Ramos (cell line): ENCODE results near the gene TSC1.

Experiments used
- in situ Hi-C: fragments of 300-500 bp; cut with MboI; formaldehyde crosslinking; loops from one replicate; pipeline ENCODE4 v1.14.3; 2022; ENCODE audit warnings: low sequenced_read_pairs; ENCODE audit not compliant: unreplicated experiment

The TSC1 gene

GRCh38 chr9:132873403-132873802, 71.0 kb downstream of the TSC1 start:
- in situ Hi-C loops, result no loop called here

- in situ Hi-C loops, result no loop called here
These were observed 75.2 kb downstream of the TSC1 start for GRCh38 chr9:132869266-132869665.

GRCh38 chr9:132866898-132867297, 77.5 kb downstream of the TSC1 start:
- in situ Hi-C loops, result no loop called here

GRCh38 chr9:132864691-132865090, 79.7 kb downstream of the TSC1 start:
- in situ Hi-C loops, result no loop called here

GRCh38 chr9:132864277-132864676, 80.1 kb downstream of the TSC1 start:
- in situ Hi-C loops, result no loop called here

GRCh38 chr9:132863096-132863495, 81.3 kb downstream of the TSC1 start:
- in situ Hi-C loops, result no loop called here

GRCh38 chr9:132862533-132862932, 81.9 kb downstream of the TSC1 start:
- in situ Hi-C loops, result no loop called here

- in situ Hi-C loops, result no loop called here
These were observed 82.8 kb downstream of the TSC1 start for GRCh38 chr9:132861666-132862065.

GRCh38 chr9:132858751-132859150, 85.7 kb downstream of the TSC1 start:
- in situ Hi-C loops, result no loop called here

- in situ Hi-C loops, result no loop called here
These were observed 86.6 kb downstream of the TSC1 start for GRCh38 chr9:132857616-132858342.

- in situ Hi-C loops, result no loop called here
These were observed 87.4 kb downstream of the TSC1 start for GRCh38 chr9:132857031-132857430.

- in situ Hi-C loops, result no loop called here
These were observed 88.5 kb downstream of the TSC1 start for GRCh38 chr9:132855904-132856303.

- in situ Hi-C loops, result no loop called here
These were observed 89.6 kb downstream of the TSC1 start for GRCh38 chr9:132854832-132855231.

- in situ Hi-C loops, result no loop called here
These were observed 90.9 kb downstream of the TSC1 start for GRCh38 chr9:132853482-132853881.

GRCh38 chr9:132849185-132849706, 95.2 kb downstream of the TSC1 start:
- in situ Hi-C loops, result no loop called here

GRCh38 chr9:132846918-132847515, 97.4 kb downstream of the TSC1 start:
- in situ Hi-C loops, result no loop called here

GRCh38 chr9:132846109-132846917, 98.1 kb downstream of the TSC1 start:
- in situ Hi-C loops, result no loop called here

GRCh38 chr9:132842124-132843044, 102.0 kb downstream of the TSC1 start:
- in situ Hi-C loops, result no loop called here
